ENCODE results near the gene C1RL. TPM values are rescaled to one million over a fixed set of nuclear protein-coding genes. Genes with fewer than 3 reads are reported as not detected.

The C1RL gene
- total RNA-seq, 8 experiments from 2014 or later, result 1.5 to 61.5 (median 11.1) TPM

- Histone ChIP-seq H3K4me1 (replicated peaks in 1 of 2) (peaks cover 10 to 12% of the 10 kb centered on the region in 2 donors), H3K4me3 (no peak overlapping the region), H3K27ac (no peak overlapping the region)
- ATAC-seq (replicated peaks in 6 of 8), result peak in 2 of 8 experiments; percentile 0 to 1
- in situ Hi-C loops (cut with MboI; ENCODE audit: low pct_unique_long_range_greater_than_20kb in 2 of 9, low sequenced_read_pairs in 9 of 9, unreplicated experiment in 9 of 9), result no loop called here
- whole genome bisulfite sequencing, 10 experiments, result 17 to 100% (median 78%) methylated on average over 1 to 10 of the region's 10 CpGs; no CpG with 5 or more reads in 2 of the 10 experiments
These were observed 15.1 kb downstream of the C1RL start for GRCh38 chr12:7093892-7094291.

DNA sequence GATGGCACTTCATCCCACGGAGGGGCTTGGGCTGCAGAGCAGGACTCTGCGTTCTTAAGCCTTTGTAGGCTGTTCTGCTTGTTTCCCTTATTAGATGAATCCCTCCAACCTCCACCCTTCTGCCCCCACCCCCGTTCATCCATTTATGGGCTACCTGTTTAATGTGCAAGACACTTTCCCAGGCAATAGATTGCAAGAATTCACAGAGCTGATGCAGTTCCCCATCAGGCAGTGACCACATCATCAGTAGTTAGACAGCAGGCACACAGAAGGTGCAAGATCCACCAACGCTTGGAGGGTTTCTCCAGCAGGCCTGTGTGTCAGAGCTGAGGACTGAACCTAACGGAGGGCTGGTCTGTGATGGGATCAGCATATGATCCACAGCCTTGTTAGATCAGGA is 15.5 kb downstream of the C1RL start:
- 42 to 88% (median 72%) methylated on average over 1 to 4 of the region's 5 CpGs; no CpG with 5 or more reads in 5 of the 10 experiments for WGBS, 10 experiments
- no peak for ATAC-seq (replicated peaks in 6 of 8)
- in situ Hi-C loops (cut with MboI; ENCODE audit: low pct_unique_long_range_greater_than_20kb in 2 of 9, low sequenced_read_pairs in 9 of 9, unreplicated experiment in 9 of 9), result no loop called here
- Histone ChIP-seq H3K4me1 (replicated peaks in 1 of 2) (peaks cover 10 to 12% of the 10 kb centered on the region in 2 donors), H3K27ac (no peak overlapping the region), H3K4me3 (no peak overlapping the region)

DNA sequence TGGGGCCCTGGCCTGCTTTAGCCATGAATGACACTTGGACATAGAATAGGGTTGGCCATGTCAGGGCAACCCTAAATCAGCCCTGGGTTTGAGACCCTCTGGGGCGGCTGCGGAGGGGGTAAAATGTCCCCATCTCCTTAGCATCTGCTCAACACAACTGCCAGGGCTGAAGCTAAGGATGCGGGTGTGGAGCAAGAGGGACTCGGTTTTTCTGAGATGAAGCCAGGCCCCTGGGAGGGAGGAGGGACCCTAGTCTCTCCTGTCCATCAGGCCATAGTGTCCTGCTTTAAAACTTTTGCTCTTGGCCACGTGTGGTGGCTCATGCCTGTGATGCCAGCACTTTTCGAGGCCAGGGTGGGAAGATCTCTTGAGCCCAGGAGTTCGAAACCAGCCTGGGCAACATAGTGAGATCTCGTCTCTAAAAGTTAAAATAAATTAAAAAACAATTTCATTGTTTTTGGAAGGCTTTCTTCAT is 16.0 kb downstream of the C1RL start:
- H3K4me3 ChIP-seq, result no peak overlapping the region

DNA sequence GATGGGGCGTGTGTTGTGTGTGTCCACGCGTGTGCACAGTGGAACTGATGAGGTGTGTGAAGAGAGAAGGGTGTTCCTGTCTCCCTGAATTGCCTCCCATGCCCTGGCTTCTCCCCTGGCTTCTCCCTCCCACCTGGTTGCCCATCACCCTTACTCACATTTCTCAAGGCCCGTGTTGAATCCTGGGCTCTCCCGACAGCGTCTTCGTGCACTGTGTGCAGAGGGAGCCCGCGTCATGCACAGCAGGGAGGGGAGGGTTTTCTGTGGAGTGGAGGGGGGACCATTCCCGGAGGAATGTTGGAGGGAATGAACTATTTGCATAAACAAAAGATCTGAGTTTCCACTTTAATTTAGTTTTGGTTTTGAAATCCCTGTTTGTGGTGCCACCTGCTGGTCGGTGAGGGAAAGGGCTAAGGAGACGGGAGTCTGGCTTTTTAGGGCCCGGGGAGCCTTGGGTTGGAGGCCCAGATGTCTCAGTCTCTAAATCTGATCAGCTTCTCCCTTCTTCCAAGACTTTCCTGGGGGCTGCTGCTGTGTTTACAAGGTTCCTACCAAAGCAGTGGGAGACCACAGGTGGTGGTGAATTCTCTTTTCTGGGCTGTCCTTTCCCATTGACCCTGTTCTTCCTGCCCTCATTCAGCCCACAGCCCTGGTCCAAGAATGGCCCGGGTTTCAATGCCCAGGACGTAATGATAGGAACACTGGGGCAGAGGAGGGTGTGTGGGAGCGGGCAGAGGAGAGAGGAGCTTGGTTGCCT is 16.6 kb downstream of the C1RL start, which contains the start of gene C1R:
Gene C1R, minus strand, starts transcription at position 217 of the 757 bp plus-strand sequence. Its CDS starts 57 bp downstream, at position 160.
- H3K27ac ChIP-seq, result no peak within 1 kb of the TSS
- H3K4me3 ChIP-seq, result no peak within 1 kb of the TSS
- peaks cover 10 to 12% of the 10 kb centered on the region in 2 donors for H3K4me1 ChIP-seq (replicated peaks in 1 of 2)
- peak; percentile 58 to 80 (median 67) for ATAC-seq (replicated peaks in 6 of 8)
- in situ Hi-C loops (cut with MboI; ENCODE audit: low pct_unique_long_range_greater_than_20kb in 2 of 9, low sequenced_read_pairs in 9 of 9, unreplicated experiment in 9 of 9), result no loop called here
- 0 to 75% (median 36%) methylated on average over 1 to 8 of the region's 16 CpGs; no CpG with 5 or more reads in 2 of the 10 experiments for WGBS, 10 experiments

More for the DNA sequence above, 16.0 kb downstream of the C1RL start:
- WGBS, 10 experiments, result 85 to 96% (median 89%) methylated on average over 2 to 5 of the region's 8 CpGs; no CpG with 5 or more reads in 6 of the 10 experiments
- ATAC-seq (replicated peaks in 6 of 8), result peak in 1 of 8 experiments; percentile 2
- in situ Hi-C loops (cut with MboI; ENCODE audit: low pct_unique_long_range_greater_than_20kb in 2 of 9, low sequenced_read_pairs in 9 of 9, unreplicated experiment in 9 of 9), result no loop called here
- Histone ChIP-seq H3K27ac (no peak overlapping the region), H3K4me1 (replicated peaks in 1 of 2) (peaks cover 10 to 12% of the 10 kb centered on the region in 2 donors)

DNA sequence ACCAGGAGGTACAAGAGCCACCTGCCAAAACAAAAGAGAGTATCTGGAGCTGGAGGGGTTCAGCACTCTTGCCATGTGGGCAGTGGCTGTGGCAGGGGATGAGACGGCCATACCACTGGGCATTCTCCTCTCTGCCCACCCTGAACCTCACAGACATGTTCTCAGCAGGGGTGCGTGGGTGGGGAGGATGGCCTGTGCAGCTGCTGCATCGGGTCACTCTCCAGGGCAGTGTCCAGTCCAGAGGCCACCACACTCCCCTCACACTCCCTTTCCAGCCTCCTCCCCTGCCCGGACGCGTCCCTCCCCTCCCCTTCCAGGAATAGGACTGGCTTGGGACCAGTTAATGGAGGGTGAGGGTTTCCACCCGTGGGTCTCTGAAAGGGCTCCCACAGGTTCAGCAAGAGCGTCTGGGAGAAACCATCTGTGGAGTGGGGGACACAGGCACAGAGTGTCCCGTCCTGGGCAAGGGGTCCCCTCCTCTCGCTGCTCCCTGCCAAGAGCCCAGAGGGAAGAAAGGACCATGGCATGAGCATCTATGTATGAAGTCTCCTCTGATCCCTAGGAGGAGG is 17.3 kb downstream of the C1RL start:
- in situ Hi-C loops (cut with MboI; ENCODE audit: low pct_unique_long_range_greater_than_20kb in 2 of 9, low sequenced_read_pairs in 9 of 9, unreplicated experiment in 9 of 9), result no loop called here
- Histone ChIP-seq H3K4me1 (replicated peaks in 1 of 2) (peaks cover 10 to 12% of the 10 kb centered on the region in 2 donors), H3K27ac (no peak overlapping the region), H3K4me3 (no peak overlapping the region)
- ATAC-seq (replicated peaks in 6 of 8), result peak in 5 of 8 experiments; percentile 3 to 58 (median 35)
- WGBS, 10 experiments, result 17 to 100% (median 80%) methylated on average over 1 to 4 of the region's 10 CpGs; no CpG with 5 or more reads in 6 of the 10 experiments

DNA sequence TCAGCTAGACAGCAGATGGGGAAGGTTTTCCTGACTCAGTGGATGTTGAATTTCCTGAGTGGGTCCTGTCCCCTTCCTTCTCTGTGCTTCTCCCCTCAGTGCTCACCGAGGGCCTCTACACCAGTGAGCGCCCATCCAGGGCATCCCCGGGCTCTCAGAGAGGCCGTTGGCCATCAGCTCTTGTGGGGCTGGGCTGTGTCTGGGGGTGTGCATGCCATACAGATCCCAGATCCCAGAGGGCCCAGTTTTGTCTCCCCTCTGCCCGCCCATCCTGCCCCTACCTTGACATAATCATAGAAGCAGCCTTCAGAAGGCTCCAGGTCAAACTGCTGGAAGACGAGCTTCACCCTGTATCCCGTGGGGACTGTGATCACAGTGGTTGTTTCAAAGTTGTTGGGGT is 17.8 kb downstream of the C1RL start:
- peaks cover 10 to 12% of the 10 kb centered on the region in 2 donors for H3K4me1 ChIP-seq (replicated peaks in 1 of 2)
- in situ Hi-C loops (cut with MboI; ENCODE audit: low pct_unique_long_range_greater_than_20kb in 2 of 9, low sequenced_read_pairs in 9 of 9, unreplicated experiment in 9 of 9), result no loop called here
- no peak overlapping the region for H3K4me3 ChIP-seq
- ATAC-seq (replicated peaks in 6 of 8), result no peak
- H3K27ac ChIP-seq, result no peak overlapping the region
- 0 to 100% (median 65%) methylated on average over 1 to 3 of the region's 7 CpGs; no CpG with 5 or more reads in 4 of the 10 experiments for WGBS, 10 experiments

DNA sequence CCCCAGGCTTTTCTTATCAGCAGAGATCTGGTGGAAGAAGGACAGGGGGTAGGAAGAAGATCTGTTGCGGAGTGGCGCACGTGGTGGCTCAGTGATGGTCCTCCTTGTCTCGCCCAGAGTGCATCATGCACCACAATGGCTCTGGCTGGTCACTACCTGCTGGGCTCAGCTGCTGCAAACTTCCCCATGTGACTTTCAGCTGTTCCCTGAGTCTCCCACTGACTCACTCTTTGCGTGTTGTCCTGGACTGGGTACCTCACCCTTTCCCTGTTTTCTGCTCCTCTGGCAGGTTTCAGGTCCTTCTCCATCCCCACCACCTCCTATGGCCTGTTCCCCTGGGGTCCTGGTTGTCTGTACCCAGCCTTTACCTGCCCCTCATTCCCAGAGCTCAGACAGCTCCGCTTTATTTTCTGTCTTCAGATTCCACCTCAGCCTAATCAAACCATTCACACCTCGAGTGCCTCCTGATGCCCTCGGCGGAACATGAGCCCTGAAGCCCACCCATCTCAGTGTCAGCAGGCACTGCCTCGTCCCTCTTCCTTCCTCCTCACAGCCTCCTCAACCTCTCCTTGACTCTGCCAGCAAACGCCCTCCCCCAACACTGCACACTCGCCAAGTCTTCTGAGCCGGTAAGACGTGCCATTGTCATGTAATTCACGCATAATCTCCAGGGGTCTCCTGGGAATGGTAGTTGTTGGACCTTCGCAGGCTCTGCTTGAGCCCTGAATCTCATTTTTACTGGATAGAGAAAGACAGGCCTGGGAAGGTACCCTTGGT is 18.6 kb downstream of the C1RL start:
- peak in 5 of 8 experiments; percentile 36 to 83 (median 65) for ATAC-seq (replicated peaks in 6 of 8)
- peak overlapping the region in 1 of 2 donors; percentile 25 for H3K27ac ChIP-seq
- H3K4me1 ChIP-seq (replicated peaks in 1 of 2), result peaks cover 10 to 12% of the 10 kb centered on the region in 2 donors
- 0 to 96% (median 57%) methylated on average over 1 to 11 of the region's 16 CpGs; no CpG with 5 or more reads in 1 of the 10 experiments for WGBS, 10 experiments
- no peak overlapping the region for H3K4me3 ChIP-seq
- in situ Hi-C loops (cut with MboI; ENCODE audit: low pct_unique_long_range_greater_than_20kb in 2 of 9, low sequenced_read_pairs in 9 of 9, unreplicated experiment in 9 of 9), result no loop called here

DNA sequence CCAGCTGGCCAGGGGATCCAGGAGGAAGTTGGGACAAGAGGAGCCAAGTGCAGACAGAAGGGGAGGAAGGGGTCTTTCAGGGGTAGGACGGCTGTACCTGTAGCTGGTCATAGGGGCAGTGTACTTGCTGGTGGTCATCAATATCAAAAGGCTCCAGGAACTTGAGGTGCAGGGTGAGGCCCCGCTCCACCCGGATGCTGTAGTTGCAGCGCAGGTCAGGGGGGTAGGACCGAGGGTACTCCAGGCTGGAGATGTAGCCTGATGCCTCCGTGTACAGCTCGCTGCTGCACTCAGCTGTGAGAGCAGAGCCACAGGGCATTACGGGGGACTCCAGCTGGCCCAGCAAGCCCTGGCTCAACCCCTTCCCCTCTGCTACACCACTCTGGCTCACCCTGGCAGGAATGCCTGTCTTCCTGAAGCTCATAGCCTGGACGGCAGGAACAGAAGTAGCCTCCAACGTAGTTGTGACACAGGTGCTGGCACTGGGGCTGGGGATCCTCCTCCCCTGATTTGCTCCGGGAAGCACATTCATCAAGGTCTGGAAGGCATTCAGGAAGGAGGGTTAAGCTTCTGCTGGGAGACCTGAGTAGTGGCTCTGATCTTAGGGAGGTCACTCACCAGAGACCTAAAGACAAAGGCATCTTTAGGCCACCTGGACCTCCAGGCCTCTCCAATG is 19.7 kb downstream of the C1RL start:
- H3K4me3 ChIP-seq, result no peak overlapping the region
- WGBS, 10 experiments, result 56 to 91% (median 77%) methylated on average over 3 to 5 of the region's 11 CpGs; no CpG with 5 or more reads in 5 of the 10 experiments
- ATAC-seq (replicated peaks in 6 of 8), result no peak
- no peak overlapping the region for H3K27ac ChIP-seq
- peaks cover 10 to 12% of the 10 kb centered on the region in 2 donors for H3K4me1 ChIP-seq (replicated peaks in 1 of 2)
- in situ Hi-C loops (cut with MboI; ENCODE audit: low pct_unique_long_range_greater_than_20kb in 2 of 9, low sequenced_read_pairs in 9 of 9, unreplicated experiment in 9 of 9), result no loop called here

DNA sequence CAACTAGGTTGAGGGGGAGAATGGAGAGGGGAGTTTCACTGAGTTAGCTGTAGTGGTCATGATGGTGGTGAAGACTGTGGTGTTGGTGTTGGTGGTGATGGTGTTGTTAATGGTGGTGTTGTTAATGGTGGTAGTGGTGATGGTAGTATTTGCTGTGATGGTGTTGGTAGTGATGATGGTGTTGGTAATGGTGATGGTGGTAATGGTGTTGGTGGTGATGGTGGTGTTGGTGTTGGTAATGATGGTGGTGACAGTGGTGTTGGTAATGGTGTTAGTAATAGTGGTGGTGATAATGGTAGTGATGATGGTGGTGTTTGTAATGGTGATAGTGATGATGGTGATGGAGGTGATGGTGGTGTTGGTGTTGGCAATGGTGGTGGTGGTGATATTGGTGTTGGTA is 25.9 kb downstream of the C1RL start:
- H3K4me1 ChIP-seq (replicated peaks in 1 of 2), result no peaks in the 10 kb centered on the region
- H3K27ac ChIP-seq, result no peak overlapping the region
- in situ Hi-C loops (cut with MboI; ENCODE audit: low pct_unique_long_range_greater_than_20kb in 2 of 9, low sequenced_read_pairs in 9 of 9, unreplicated experiment in 9 of 9), result no loop called here
- ATAC-seq (replicated peaks in 6 of 8), result no peak
- no peak overlapping the region for H3K4me3 ChIP-seq

DNA sequence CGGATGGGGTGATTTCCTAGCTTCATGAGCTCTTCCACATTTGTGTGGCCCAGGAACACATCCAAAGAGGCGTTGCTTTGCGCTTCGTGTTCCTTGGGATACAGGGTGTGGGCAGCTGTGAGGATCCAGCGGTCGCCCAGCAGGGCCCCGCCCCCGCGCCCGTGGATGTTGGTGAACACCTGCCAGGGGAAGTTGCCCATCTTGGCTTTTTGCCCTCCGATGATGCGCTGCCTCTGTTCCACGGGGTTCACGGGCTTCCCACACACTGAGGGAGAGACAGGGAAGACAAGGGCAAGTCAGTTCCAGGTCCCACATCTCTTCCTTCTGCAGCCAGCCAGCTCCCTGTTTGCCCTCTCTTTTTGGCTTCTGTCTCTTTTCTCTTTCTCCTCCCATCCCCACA is 28.0 kb downstream of the C1RL start:
- no peak overlapping the region for H3K4me3 ChIP-seq
- WGBS, 10 experiments, result 88 to 94% (median 92%) methylated on average over 2 to 10 of the region's 14 CpGs; no CpG with 5 or more reads in 5 of the 10 experiments
- H3K27ac ChIP-seq, result no peak overlapping the region
- in situ Hi-C loops (cut with MboI; ENCODE audit: low pct_unique_long_range_greater_than_20kb in 2 of 9, low sequenced_read_pairs in 9 of 9, unreplicated experiment in 9 of 9), result no loop called here
- H3K4me1 ChIP-seq (replicated peaks in 1 of 2), result no peaks in the 10 kb centered on the region
- ATAC-seq (replicated peaks in 6 of 8), result no peak

DNA sequence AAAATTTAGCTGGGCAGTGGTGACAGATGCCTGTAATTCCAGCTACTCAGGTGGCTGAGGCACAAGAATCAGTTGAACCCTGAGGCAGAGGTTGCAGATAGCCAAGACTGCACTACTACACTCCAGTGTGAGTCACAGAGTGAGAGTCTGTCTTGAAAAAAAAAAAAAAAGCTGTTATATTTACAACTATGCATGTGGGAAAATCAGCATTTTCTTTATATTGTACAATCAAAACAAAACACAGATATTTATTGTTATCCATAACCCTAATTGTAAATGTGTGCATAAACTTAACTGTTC is 29.2 kb downstream of the C1RL start:
- H3K4me1 ChIP-seq (replicated peaks in 1 of 2), result no peaks in the 10 kb centered on the region
- ATAC-seq (replicated peaks in 6 of 8), result peak in 3 of 8 experiments; percentile 23 to 78 (median 58)
- H3K27ac ChIP-seq, result no peak overlapping the region
- no peak overlapping the region for H3K4me3 ChIP-seq
- in situ Hi-C loops (cut with MboI; ENCODE audit: low pct_unique_long_range_greater_than_20kb in 2 of 9, low sequenced_read_pairs in 9 of 9, unreplicated experiment in 9 of 9), result no loop called here

DNA sequence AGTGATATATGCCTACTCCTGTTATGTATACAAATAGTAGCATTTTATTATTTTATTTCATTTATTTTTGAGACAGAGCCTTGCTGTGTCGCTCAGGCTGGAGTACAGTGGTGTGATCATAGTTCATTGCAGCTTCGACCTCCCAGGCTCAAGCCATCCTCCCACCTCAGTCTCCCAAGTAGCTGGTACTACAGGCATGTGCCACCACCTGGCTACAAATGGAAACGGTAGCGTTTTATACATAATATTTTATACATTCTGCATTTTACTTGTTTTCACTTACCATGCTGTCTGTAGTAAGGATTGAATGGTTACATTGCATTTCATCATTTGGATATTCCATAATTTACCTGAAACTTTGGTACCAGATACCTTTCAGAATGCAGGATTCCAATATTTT is 30.9 kb downstream of the C1RL start:
- WGBS, 10 experiments, result 40 to 100% (median 78%) methylated on average over 1 to 4 of the region's 4 CpGs; no CpG with 5 or more reads in 2 of the 10 experiments
- Histone ChIP-seq H3K4me3 (no peak overlapping the region), H3K4me1 (replicated peaks in 1 of 2) (no peaks in the 10 kb centered on the region), H3K27ac (no peak overlapping the region)
- ATAC-seq (replicated peaks in 6 of 8), result no peak
- in situ Hi-C loops (cut with MboI; ENCODE audit: low pct_unique_long_range_greater_than_20kb in 2 of 9, low sequenced_read_pairs in 9 of 9, unreplicated experiment in 9 of 9), result no loop called here

Data from motor neuron (in vitro differentiated cells).